Calu3 (cell line): Measurements from ENCODE around the gene GRXCR2. TPM values are rescaled to one million over a fixed set of nuclear protein-coding genes. Genes with fewer than 3 reads are reported as not detected.

Experiments
- BruUV-seq: library from RNA; stranded (reverse); fragments of 400-500 nt; replicated peaks from 2 replicates; lab custom pipeline; 2021; lab: Mats Ljungman, UMichigan
- CTCF ChIA-PET: fragments of 300-600 bp; sonication (Branson Sonifier 250); formaldehyde crosslinking; loops from one replicate; lab custom pipeline; 2022; ENCODE audit warnings: antibody characterized with exemption; lab: Charles Lee
- DNase-seq: peaks from one replicate; pipeline ENCODE4 v3.0.0; 2022
- H3K27ac Mint-ChIP-seq: one replicate; pipeline ENCODE4 v1.8.0; 2022; ENCODE audit warnings: mixed read lengths; ENCODE audit not compliant: unreplicated experiment
- H3K27me3 Mint-ChIP-seq: one replicate; pipeline ENCODE4 v1.8.0; 2022; ENCODE audit warnings: mixed read lengths; ENCODE audit not compliant: unreplicated experiment
- H3K36me3 Mint-ChIP-seq: one replicate; pipeline ENCODE4 v1.8.0; 2022; ENCODE audit warnings: mild to moderate bottlenecking, moderate library complexity, mixed read lengths; ENCODE audit not compliant: insufficient read depth, unreplicated experiment
- H3K4me1 Mint-ChIP-seq: one replicate; pipeline ENCODE4 v1.8.0; 2022; ENCODE audit warnings: mild to moderate bottlenecking, low read depth, mixed read lengths; ENCODE audit not compliant: unreplicated experiment
- H3K4me3 Mint-ChIP-seq: one replicate; pipeline ENCODE4 v1.8.0; 2022; ENCODE audit warnings: mild to moderate bottlenecking, low read depth, moderate library complexity, mixed read lengths; ENCODE audit not compliant: unreplicated experiment
- H3K9me3 Mint-ChIP-seq: one replicate; pipeline ENCODE4 v1.8.0; 2022; ENCODE audit warnings: low read depth, mixed read lengths; ENCODE audit not compliant: unreplicated experiment
- intact Hi-C: fragments of 100-400 bp; cut with micrococcal nuclease; formaldehyde crosslinking; loops from one replicate; pipeline ENCODE4 v1.10.0; 2022; ENCODE audit not compliant: unreplicated experiment
- total RNA-seq: library from RNA; stranded (reverse); gene quantifications from 2 replicates; pipeline ENCODE4 v1.2.3, GENCODE V29; 2022
- TF ChIP-seq, protein P1 (sequence below): fragments of 200-600 bp; IDR thresholded peaks from one replicate; pipeline ENCODE4 v1.8.0; 2022; ENCODE audit warnings: antibody characterized with exemption; ENCODE audit not compliant: unreplicated experiment

GRXCR2 gene
- total RNA-seq, 1 experiment from 2014 or later: not detected

DNA sequence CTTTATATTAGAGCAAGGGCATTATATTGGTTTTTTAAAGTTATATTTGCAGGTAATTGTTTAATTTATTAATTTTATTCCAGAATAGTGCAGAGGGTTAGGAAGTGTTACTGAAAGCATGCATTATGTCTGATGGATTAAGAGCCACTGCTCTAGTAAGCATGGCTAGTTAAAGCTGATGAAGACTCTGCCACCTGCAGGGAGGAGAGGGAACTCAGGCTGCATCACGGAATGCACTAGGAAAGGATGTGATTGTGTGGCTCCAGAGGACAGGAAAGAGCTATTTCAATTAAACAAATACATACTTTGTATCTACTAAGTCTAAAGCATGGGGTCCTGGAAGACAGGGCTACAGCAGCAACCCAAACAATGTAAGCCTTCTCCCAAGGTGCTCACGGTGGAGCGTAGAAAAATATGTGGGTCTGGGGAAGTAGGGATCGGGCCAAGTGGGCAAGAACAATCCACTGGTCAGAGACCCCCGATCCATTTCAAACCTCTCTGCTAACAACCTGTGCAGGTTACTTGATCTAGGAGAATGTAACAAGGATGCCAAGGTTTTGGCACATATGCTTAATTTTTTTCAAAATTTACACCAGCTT, 15.3 kb upstream of the GRXCR2 start:
- H3K9me3 Mint-ChIP-seq: peaks cover 4% of the 10 kb centered on the region
- CTCF ChIA-PET: interaction anchor here (0.6 to 2.0 kb wide), 15 partner anchors 15 to 1717 kb away, joined by 3 to 15 read pairs (median 3); partner anchors contain the start of genes KCTD16, PRELID2 and YIPF5
- no peaks in the 10 kb centered on the region for H3K27me3 Mint-ChIP-seq
- H3K4me3 Mint-ChIP-seq: no peak overlapping the region
- DNase-seq: peak; percentile 72
- intact Hi-C loops: loop anchor here (2.0 to 5.0 kb wide), 5 partner anchors 53 to 1686 kb away; partner anchors contain the start of gene PRELID2
- H3K27ac Mint-ChIP-seq: no peak overlapping the region
- BruUV-seq: no TSS peak
- no peaks in the 10 kb centered on the region for H3K4me1 Mint-ChIP-seq
- no peaks in the 10 kb centered on the region for H3K36me3 Mint-ChIP-seq
- TF ChIP-seq, protein P1, sequence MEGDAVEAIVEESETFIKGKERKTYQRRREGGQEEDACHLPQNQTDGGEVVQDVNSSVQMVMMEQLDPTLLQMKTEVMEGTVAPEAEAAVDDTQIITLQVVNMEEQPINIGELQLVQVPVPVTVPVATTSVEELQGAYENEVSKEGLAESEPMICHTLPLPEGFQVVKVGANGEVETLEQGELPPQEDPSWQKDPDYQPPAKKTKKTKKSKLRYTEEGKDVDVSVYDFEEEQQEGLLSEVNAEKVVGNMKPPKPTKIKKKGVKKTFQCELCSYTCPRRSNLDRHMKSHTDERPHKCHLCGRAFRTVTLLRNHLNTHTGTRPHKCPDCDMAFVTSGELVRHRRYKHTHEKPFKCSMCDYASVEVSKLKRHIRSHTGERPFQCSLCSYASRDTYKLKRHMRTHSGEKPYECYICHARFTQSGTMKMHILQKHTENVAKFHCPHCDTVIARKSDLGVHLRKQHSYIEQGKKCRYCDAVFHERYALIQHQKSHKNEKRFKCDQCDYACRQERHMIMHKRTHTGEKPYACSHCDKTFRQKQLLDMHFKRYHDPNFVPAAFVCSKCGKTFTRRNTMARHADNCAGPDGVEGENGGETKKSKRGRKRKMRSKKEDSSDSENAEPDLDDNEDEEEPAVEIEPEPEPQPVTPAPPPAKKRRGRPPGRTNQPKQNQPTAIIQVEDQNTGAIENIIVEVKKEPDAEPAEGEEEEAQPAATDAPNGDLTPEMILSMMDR: peak; percentile 74

DNA sequence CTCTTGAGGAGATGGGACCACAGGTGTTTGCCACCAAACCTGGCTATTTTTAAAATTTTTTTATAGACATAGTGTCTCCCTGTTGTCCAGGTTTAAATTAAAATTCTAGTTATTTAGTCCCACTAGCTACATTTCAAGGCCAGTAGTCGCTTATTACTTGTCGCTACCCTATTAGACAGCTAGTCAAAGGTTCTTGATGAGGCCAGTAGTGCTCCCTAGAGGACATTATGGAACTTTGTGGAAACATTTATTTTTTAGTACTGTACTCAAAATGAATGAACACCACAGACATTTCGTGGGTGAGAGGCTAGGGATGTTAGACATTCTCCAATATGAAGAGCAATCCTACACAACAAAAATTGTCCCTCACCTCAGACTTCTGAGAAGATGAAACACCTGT, 14.4 kb upstream of the GRXCR2 start:
- TF ChIP-seq, protein P1: no peak
- H3K9me3 Mint-ChIP-seq: peaks cover 4% of the 10 kb centered on the region
- no peak for DNase-seq
- H3K27ac Mint-ChIP-seq: no peak overlapping the region
- no peaks in the 10 kb centered on the region for H3K27me3 Mint-ChIP-seq
- H3K4me1 Mint-ChIP-seq: no peaks in the 10 kb centered on the region
- H3K36me3 Mint-ChIP-seq: no peaks in the 10 kb centered on the region
- no peak overlapping the region for H3K4me3 Mint-ChIP-seq
- intact Hi-C loops: loop anchor here (2.0 to 5.0 kb wide), 4 partner anchors 60 to 1685 kb away; no protein-coding TSS in a partner anchor
- CTCF ChIA-PET: interaction anchor here (1.1 to 2.0 kb wide), 4 partner anchors 30 to 1684 kb away, joined by 3 to 9 read pairs (median 6); partner anchors contain the start of gene PRELID2
- BruUV-seq: no TSS peak

DNA sequence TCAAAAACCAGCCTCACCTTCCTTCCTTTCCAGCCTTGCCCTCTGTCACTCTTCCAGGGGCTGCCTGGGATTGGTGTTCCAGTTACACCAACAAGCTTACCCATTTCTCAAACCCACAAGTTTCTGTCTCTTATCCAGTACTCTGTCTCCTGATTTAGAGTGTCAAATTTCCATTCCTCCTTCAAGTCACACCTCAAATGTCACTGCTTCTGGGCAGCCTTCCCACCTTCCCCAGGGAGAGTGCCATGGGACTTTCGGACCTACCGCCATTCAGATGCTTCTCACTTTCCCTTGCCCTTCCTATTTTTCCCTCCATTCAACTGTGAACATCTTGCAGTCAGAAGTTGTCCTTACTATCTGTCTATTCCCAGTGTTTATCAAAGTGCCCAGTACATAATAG, 2.0 kb upstream of the GRXCR2 start:
- CTCF ChIA-PET: no interaction called here
- TF ChIP-seq, protein P1: no peak
- no peak for DNase-seq
- no peaks in the 10 kb centered on the region for H3K4me1 Mint-ChIP-seq
- no peaks in the 10 kb centered on the region for H3K9me3 Mint-ChIP-seq
- no peak overlapping the region for H3K4me3 Mint-ChIP-seq
- intact Hi-C loops: no loop called here
- H3K36me3 Mint-ChIP-seq: no peaks in the 10 kb centered on the region
- no peaks in the 10 kb centered on the region for H3K27me3 Mint-ChIP-seq
- no TSS peak for BruUV-seq
- no peak overlapping the region for H3K27ac Mint-ChIP-seq

DNA sequence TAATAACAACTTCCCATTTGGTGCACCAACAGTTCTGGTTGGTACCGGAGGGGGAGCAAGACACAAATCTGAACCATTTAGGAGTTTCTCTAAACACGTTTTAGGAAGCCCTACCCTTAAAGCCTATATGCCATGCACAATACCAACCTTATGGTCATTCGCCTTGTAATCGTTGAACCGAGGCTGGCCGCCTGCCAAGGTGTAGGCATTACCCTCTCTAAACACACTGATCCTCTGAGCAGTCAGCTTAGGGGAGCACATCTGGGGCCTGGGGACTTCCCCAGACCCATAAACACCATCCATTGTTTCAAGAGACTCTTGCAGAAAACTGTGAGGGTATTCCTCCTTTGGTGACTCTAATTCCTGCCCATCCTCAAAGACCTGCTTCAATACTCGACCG, 328 bp downstream of the GRXCR2 start:
- CTCF ChIA-PET: no interaction called here
- no TSS peak for BruUV-seq
- H3K27me3 Mint-ChIP-seq: no peaks in the 10 kb centered on the region
- DNase-seq: no peak
- no peaks in the 10 kb centered on the region for H3K36me3 Mint-ChIP-seq
- H3K27ac Mint-ChIP-seq: no peak overlapping the region
- no peak overlapping the region for H3K4me3 Mint-ChIP-seq
- no peaks in the 10 kb centered on the region for H3K9me3 Mint-ChIP-seq
- no peaks in the 10 kb centered on the region for H3K4me1 Mint-ChIP-seq
- TF ChIP-seq, protein P1: no peak
- intact Hi-C loops: no loop called here
